Measurements from ENCODE around the gene PRAMEF4. TPM values are rescaled to one million over a fixed set of nuclear protein-coding genes. Genes with fewer than 3 reads are reported as not detected.
"Not testable (repeated sequence)": the region's sequence is repeated elsewhere in the genome, so short reads cannot be mapped to it uniquely, and the experiment has no call there.

The PRAMEF4 gene
- total RNA-seq = not detected

GRCh38 chr1:12886101-12886500, at the start of gene PRAMEF4:
Gene PRAMEF4 (minus strand): TSS chr1:12886201. CDS start chr1:12883394, 2,807 bp downstream.
- H3K27me3 ChIP-seq; H3K4me1 ChIP-seq; DNase-seq (ENCODE audit: low spot score in 2 of 2); H3K36me3 ChIP-seq; H3K9me3 ChIP-seq; H3K27ac ChIP-seq; H3K4me3 ChIP-seq: not testable (repeated sequence)
- 77% methylated on average over 3 of the region's 3 CpGs for WGBS

GRCh38 chr1:12924368-12924767, 38.4 kb upstream of the PRAMEF4 start:
- not testable (repeated sequence) for H3K27ac ChIP-seq; H3K4me1 ChIP-seq; DNase-seq (ENCODE audit: low spot score in 2 of 2); H3K4me3 ChIP-seq; H3K36me3 ChIP-seq; H3K27me3 ChIP-seq; H3K9me3 ChIP-seq
- WGBS = 56% methylated on average over 4 of the region's 5 CpGs

GRCh38 chr1:12921749-12922148, 35.7 kb upstream of the PRAMEF4 start:
- not testable (repeated sequence) for H3K36me3 ChIP-seq; H3K4me1 ChIP-seq; DNase-seq (ENCODE audit: low spot score in 2 of 2); H3K27ac ChIP-seq; H3K9me3 ChIP-seq; H3K27me3 ChIP-seq; H3K4me3 ChIP-seq
- WGBS = 59% methylated on average over 2 of the region's 2 CpGs

GRCh38 chr1:12916310-12916709, 30.3 kb upstream of the PRAMEF4 start, which contains the start of gene PRAMEF7:
Gene PRAMEF7 (plus strand): TSS chr1:12916610. CDS start chr1:12917693, 1,083 bp downstream.
- H3K4me1 ChIP-seq; H3K4me3 ChIP-seq; H3K27me3 ChIP-seq; H3K36me3 ChIP-seq; H3K27ac ChIP-seq; H3K9me3 ChIP-seq; DNase-seq (ENCODE audit: low spot score in 2 of 2): not testable (repeated sequence)
- no CpG with 5 or more reads among the region's 1 CpG for WGBS

GRCh38 chr1:12903793-12904572, 18.0 kb upstream of the PRAMEF4 start:
- H3K4me1 ChIP-seq; H3K27me3 ChIP-seq; H3K4me3 ChIP-seq; DNase-seq (ENCODE audit: low spot score in 2 of 2); H3K9me3 ChIP-seq; H3K27ac ChIP-seq; H3K36me3 ChIP-seq: not testable (repeated sequence)
- WGBS = 40% methylated on average over 1 of the region's 5 CpGs

- H3K27ac ChIP-seq; H3K36me3 ChIP-seq; H3K9me3 ChIP-seq; H3K4me1 ChIP-seq; H3K27me3 ChIP-seq; H3K4me3 ChIP-seq; DNase-seq (ENCODE audit: low spot score in 2 of 2): not testable (repeated sequence)
These were observed 13.2 kb upstream of the PRAMEF4 start for GRCh38 chr1:12899186-12899585.

- WGBS = no CpG with 5 or more reads among the region's 1 CpG
- H3K4me3 ChIP-seq; DNase-seq (ENCODE audit: low spot score in 2 of 2); H3K36me3 ChIP-seq; H3K27me3 ChIP-seq; H3K9me3 ChIP-seq; H3K4me1 ChIP-seq; H3K27ac ChIP-seq: not testable (repeated sequence)
These were observed 12.2 kb upstream of the PRAMEF4 start, which contains the start of gene PRAMEF10 for GRCh38 chr1:12898170-12898569. Gene PRAMEF10 (minus strand): TSS chr1:12898270. CDS start chr1:12895847, 2,423 bp downstream.

- not testable (repeated sequence) for H3K36me3 ChIP-seq; H3K4me1 ChIP-seq; H3K27ac ChIP-seq; DNase-seq (ENCODE audit: low spot score in 2 of 2); H3K9me3 ChIP-seq; H3K27me3 ChIP-seq; H3K4me3 ChIP-seq
- WGBS = 83% methylated on average over 2 of the region's 4 CpGs
These were observed 7.5 kb downstream of the PRAMEF4 start for GRCh38 chr1:12878453-12878852.

- no CpG with 5 or more reads among the region's 7 CpGs for WGBS
These were observed 22.7 kb downstream of the PRAMEF4 start for GRCh38 chr1:12863131-12863880.

GRCh38 chr1:12856786-12857185, 29.2 kb downstream of the PRAMEF4 start, which contains the start of gene PRAMEF2:
Gene PRAMEF2 (plus strand): TSS chr1:12857086. CDS start chr1:12859010, 1,924 bp downstream.
- DNase-seq (ENCODE audit: low spot score in 2 of 2); H3K9me3 ChIP-seq; H3K27me3 ChIP-seq; H3K4me3 ChIP-seq; H3K36me3 ChIP-seq; H3K27ac ChIP-seq; H3K4me1 ChIP-seq: not testable (repeated sequence)
- WGBS = 72% methylated on average over 2 of the region's 2 CpGs

More at GRCh38 chr1:12863131-12863880, 22.7 kb downstream of the PRAMEF4 start:
- DNase-seq (ENCODE audit: low spot score in 2 of 2); H3K27me3 ChIP-seq; H3K9me3 ChIP-seq; H3K4me1 ChIP-seq; H3K27ac ChIP-seq; H3K36me3 ChIP-seq; H3K4me3 ChIP-seq: not testable (repeated sequence)
